HG03575 (cell line): ENCODE data around the gene POFUT1.
"Not testable (repeated sequence)": the region's sequence is repeated elsewhere in the genome, so short reads cannot be mapped to it uniquely, and the experiment has no call there.

ENCODE experiments used
- ATAC-seq: cut with Tn5 transposase; IDR thresholded peaks from one replicate; pipeline ENCODE4 v1.9.1; 2021; ENCODE audit not compliant: unreplicated experiment, insufficient number of reproducible peaks, low FRiP score; ENCODE audit errors: extremely low read depth

The POFUT1 gene

DNA sequence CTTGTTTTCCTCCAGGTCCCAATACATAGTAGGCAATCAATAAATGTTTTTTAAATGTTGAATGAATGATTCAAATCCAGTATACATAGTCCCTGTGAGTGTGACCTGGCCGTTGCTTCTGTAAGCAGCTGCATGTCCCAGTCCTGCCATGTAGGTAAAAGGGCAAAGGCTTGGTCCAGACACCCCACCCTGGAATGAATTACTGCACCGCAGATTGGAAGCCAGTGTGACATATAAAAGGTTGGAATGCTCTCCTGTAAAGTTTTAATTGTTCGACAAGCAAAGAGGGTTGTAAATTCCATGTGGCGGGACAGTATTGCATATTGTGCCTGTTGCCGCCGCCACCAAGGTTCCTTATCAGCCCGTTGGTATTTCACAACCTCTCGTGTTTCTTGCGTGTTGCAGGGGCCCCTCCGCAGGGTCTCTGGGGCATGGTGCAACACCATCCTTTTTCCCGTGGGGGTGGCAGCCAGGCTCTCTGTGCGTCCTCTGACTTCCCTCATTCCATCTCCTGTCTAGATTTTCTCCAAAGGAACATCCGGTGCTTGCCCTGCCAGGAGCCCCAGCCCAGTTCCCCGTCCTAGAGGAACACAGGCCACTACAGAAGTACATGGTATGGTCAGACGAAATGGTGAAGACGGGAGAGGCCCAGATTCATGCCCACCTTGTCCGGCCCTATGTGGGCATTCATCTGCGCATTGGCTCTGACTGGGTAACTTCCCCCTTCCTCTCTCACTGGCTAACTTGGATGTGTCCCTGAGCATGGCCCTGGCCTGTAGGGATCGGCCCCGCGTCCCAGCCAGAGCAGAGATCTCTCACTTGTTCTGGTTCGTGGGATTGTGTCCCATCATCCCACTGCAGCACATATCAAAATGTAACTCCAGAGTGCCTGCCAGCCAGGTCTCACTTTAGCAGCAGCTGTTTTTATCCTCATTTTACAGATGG, 20.3 kb downstream of the POFUT1 start:
- no peak for ATAC-seq

DNA sequence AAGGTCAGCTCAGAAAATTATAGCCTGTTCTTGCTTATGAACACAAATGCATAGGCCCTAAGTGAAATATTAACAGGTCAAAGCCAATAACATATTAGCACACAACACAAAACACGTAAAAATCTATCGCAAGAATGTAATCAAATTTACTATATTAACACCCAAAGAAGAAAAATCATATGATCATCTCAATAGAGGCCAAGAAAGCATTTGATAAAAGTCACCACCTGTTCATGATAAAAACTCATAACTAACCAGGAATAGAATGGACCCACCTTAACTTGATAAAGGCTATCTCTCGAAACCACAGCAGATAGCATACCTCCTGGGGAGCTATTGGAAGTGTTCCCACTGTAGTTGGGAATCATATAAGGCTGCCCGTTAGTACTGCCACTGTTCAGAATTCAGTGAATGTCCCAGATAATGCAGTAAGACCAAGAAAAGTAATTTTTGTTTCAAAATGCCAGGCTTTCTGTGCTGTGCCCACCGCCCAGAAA, 21.6 kb downstream of the POFUT1 start:
- no peak for ATAC-seq

DNA sequence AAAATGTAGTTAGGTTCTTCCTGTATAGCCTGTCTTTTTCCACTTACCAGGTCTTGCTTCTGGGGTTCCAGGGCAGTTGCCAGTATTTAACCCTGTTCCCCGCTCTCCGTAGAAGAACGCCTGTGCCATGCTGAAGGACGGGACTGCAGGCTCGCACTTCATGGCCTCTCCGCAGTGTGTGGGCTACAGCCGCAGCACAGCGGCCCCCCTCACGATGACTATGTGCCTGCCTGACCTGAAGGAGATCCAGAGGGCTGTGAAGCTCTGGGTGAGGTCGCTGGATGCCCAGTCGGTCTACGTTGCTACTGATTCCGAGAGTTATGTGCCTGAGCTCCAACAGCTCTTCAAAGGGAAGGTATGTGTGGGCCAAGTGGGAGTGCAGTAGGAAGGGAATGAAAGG, 23.0 kb downstream of the POFUT1 start:
- ATAC-seq: no peak

DNA sequence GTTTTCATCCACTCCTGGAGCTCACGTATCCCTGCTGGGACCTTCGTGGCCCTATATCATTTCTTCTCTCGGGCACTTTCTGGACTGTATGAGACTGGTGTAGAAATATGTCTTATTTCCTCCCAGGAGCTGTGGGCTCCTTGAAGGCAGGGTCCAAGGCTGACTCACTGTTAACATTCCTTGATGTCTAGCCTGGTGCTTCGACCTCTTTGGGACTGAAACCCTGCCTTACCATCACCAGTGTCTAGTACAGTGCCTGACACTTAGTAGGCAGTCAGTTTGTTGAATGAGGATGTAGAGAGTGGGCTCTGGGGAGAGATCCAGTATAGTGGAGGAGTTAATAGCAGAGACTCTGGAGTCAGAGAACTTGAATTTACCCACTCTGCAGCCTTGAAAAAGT, 23.6 kb downstream of the POFUT1 start:
- no peak for ATAC-seq

DNA sequence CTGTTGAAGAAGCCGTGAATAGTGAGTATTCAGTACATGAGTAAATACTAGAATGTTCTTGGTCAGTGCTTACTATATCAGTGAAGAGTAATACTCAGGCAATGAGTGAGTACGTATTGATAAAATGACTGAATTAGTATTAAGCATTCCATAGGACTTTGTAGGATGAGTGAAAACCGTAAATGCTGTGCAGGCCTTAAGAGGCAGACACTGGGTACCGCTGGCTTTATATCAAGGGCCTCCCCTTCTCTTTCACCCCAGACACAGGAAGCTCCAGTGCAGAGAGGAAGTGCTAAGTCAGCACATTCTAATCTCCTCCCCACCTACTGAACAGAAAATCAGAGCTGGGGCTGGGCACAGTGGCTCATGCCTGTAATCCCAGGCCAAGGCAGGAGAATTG, 24.2 kb downstream of the POFUT1 start:
- ATAC-seq: no peak

DNA sequence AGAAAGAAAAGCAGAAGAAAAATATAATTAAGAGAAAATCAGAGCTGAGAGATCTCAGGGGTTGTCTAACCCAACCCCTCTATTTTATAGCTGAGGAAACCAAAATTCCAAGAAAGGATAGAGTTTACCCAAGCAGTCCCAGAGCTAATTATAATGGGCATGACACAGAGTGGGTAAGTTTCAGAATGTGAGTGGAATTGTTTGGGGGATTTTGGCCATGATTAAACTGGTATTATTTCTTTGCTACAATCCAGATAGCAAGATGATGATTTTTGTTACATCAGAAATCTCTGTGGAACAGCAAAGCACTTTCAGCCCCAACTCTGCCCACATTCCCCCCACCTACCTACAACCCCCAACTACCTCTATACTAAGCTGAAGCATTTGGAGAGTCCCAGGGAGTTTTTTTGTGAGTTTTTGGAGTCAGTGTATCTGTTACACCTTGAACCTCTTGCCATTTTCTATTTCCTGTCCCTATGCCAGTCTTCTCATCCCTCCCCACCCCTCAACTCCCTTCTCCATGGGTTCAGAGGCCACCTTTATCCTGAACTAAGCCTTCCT, 24.7 kb downstream of the POFUT1 start:
- ATAC-seq: no peak

DNA sequence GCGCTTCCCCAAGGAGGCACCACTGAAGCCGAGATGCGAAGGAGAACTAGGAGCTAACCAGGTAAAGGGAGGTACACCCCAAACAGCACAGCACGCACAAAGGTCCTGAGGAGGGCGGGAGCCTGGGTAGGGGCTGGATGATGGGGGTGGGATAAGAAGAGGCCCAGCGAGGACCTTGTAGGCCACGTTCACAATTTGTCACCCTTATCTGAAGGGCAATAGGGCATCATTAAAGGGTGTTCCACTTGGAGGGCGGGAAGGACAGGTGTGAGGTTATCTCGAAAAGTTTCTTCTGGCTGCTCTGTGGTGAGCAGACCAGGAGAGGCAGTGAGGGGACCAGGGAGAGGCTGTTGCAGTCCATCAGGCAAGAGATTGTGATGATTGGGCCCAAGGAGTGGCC, 25.6 kb downstream of the POFUT1 start:
- no peak for ATAC-seq

DNA sequence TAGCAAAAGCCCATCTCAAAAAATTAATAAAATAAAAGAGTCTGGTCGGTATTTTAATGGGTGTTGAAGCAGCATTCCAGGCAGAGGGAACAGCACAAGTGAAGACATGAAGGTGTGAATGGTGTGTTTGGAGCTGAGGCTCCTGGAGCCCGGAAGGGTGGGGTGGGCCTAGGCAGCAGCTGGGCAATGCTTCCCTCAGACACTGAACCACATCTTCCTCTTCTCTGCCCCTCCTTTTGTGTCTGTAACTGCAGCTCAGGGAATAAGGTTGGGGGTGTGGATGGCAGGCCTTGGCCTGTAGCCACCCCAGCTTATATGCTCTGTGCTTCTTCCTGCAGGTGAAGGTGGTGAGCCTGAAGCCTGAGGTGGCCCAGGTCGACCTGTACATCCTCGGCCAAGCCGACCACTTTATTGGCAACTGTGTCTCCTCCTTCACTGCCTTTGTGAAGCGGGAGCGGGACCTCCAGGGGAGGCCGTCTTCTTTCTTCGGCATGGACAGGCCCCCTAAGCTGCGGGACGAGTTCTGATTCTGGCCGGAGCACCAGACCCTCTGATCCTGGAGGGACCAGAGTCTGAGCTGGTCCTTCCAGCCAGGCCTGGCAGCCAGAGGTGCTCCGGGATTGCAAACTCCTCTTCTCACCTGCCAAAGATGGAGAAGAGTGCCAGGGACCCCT, 26.6 kb downstream of the POFUT1 start:
- no peak for ATAC-seq

DNA sequence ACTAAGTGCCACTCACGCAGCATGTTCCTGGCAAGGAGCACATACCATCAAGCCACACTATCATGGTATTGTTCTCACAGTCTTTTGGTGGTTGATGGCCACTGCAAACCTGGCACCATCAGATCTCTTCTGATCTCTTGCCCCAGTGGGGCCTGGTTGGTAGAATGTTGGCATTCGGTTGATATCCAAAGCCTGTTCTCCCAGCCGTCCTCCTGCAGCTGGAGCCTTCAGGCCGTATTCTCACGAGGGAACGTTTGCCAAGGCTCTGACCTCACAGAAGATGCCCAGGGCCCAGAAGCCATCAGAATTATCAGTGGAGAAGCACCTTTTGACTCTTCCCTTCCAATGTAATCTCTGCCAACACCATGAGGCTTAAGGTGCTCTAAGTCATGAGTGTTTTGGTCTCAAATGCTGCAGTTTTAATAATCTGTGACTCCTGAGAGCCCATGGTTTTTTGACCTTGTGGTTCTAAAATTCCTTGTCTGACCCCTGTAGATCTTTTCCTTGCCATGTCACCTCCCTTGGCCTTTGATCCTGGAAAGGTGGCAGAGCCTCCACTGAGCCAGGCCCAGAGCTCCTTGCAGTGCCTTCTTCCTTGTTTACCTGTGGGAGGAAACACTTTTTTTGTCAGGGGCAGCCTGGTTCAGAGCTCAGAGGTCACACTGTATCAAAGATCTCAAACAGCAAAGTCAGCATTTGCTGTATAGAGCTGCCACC, 27.8 kb downstream of the POFUT1 start:
- no peak for ATAC-seq

DNA sequence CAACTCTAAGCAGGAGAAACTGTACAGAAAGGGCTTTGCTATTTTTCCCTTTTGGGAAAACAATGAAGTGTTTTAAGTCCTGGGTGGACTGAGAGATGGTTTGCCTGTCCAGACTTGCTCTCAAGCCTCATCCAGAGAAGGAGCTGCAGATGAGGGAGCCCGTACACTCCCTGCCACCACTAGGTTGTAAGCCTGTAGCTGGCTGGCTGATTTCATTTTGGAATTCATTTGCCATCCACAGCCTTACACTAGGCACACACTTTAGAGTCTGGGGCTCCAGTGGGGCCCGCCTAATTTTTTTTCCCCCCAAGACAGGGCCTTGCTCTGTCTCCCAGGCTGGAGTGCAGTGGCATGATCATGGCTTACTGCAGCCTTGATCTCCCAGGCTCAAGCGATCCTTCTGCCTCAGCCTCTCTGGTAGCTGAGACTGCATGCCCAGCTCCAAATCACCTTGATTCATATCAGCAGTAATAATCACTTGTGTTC, 28.4 kb downstream of the POFUT1 start:
- no peak for ATAC-seq

DNA sequence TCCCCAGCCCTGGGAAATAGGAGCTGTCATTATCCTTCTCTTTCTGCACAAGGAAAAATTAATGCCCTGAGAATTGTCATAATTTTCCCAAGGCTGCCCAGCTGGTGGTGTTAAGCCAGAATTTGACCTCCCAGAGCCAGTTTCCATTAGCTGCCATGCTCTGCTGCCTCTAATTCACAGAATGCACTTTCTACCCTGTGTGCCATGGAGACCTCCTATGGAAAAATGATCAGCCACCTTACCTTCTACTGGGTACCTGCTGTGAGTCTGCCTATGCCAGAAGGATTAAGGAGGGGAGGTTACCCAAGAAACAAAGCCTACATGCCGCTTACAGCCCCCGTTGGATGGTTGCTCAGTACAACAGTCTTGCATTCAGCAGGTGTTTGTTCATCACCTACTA, 29.1 kb downstream of the POFUT1 start:
- ATAC-seq: no peak

DNA sequence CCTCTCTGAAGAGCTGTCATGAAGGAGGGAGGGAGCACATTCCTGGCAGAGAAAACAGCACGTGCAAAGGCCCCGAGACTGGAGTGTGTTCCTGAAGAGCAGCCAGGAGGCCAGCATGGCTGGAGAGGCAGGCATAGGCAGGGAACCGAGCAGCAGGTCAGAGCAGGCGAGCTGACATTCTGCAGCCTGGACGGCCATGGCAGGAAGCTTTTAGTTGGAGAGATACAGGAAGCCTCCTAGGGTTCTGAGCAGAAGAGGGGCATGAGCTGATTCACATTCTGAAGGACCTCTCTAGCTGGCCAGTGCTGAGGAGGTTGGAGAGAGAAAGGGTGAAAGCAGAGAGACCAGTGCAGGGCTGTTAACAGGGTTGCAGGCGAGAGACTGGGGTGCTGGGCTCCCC, 29.7 kb downstream of the POFUT1 start:
- no peak for ATAC-seq

DNA sequence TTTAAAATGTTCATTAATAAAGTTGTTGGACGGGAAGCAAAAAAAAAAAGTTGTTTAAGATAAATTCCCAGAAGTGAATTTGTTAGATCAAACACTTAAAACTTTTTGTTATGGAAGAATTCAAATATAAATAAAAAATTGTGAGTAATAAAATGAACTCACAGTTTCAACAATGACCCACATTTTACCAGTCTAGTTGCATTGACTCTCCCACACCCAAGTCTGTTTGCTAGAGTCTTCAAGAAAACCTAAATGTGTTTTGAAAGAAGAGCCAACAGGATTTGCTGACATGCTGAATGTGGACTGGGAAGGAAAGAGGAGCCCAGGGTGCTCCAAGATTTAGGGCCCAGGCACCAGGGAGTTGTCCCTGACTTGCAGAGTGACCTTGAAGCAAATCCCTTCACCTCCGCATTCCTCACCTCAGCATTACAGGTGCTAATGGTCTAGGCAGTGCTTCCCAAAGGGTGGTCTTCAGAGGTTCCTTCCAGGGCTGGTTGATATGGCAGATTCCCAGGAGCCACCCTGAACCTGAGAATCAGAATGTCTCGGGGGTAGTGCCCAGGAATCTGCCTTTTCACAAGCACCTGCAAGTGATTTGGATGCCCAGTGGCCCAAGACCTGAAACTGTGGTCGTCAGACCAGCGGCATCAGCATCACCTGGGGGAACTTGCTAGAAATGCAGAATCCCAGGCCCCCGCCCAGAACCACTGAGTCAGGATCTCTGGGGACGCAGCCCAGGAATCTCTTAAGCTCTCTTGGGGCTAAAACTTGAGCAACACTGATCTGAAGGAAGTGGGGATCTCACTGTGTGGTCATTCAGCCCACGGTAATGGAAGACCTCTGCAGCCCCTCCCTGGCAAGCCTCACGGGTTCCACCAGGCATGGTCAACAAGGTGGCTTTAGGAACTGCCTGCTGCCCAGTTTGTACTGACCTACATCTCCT, 31.1 kb downstream of the POFUT1 start:
- no peak for ATAC-seq

DNA sequence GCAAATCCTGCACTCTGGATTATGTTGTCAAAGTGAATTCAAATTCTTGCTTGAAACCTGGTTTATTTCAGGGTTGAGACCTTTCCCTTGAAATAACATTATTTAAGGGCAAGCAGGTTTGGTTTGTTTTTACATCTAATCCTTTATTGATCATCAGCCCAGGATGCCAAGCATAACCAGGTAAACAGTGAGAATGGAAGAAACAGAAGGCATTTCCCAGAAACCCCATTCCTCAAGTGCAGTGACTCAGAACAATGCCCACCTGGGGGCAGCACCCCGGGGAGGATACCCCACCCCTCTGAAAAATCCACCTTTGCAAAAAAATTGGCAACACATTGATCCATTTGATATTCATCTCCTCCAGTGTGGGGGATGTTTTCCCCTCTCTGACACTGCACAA, 32.5 kb downstream of the POFUT1 start:
- no peak for ATAC-seq

DNA sequence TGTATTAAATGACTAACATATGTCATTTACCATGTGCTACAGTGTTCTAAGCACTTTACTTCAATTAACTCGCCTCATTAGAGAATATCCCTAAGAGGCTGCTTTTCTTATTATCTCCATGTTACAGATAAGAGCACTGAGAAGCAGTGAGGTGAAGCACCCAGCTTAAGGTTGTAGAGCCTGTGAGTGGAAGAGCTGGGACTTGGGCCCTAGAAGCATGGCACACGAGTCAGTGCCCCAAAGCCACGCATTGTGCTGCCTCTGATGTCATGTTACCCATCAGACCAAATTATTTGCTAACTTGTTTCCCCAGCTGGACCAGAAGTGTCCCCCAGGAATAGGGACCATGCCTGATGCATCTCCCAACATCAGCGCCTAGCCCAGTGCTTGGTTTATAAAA, 34.1 kb downstream of the POFUT1 start:
- no peak for ATAC-seq

DNA sequence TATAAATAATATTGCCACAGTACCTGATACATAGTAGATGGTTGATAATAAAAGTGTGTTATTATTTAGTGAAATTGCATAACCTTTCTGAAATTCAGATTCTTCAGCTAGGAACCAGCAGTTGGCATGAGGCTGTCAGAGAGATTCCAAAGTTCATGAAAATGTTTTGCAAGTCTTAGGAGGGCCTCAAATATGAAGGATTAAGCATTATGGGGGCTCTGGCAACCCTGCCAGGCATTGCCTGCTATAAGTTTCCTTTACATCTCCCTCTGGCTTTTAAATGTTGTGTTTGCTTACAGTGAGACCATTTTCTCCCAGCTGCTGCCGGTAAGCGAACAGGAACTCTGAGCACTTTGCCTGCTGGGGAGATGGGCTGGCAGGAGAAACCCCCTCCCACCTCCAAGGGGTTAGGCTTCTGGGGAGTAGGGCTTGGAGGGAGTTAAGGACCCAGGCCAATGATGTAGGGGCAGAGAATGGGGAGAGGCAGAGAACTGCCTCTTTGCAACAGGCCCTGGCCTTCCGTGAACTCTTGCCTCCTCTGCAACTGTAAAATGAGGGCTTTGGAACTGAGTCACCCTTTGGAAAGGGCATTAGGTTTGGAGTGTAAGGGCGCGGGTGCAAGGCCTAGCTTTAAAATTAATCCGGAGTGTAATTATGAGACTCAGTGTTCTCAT, 36.6 kb downstream of the POFUT1 start:
- ATAC-seq: no peak

DNA sequence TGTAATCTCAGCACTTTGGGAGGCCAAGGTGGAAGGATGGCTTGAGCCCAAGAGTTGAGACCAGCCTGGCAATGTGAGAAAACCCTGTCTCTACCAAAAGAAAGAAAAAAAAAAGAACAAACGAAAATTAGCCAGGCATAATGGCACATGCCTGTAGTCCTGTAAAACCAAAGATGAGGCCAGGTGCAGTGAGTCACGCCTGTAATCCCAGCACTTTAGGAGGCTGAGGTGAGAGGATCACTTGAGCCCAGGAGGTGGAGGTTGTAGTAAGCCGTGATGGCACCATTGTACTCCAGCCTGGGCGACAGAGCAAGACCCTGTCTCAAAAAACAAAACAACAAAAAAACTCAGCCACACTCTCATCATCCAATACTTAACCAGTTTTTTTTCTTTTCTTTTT, 37.3 kb downstream of the POFUT1 start:
- ATAC-seq: no peak

DNA sequence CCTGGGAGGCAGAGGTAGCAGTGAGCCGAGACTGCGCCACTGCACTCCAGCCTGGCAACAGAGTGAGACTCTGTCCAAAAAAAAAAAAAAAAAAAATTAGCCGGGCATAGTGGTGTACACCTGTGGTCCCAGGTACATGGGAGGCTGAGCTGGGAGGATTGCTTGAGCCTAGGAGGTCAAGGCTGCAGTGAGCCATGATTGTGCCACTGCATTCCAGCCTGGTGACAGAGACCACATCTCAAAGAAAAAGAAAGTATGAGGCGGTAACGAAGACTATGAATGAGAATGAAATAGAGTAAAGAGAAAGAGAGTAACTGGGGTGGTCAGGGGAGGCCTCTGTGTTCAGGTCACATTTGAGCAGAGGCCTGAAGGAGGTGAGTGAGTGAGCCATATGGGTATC, 38.5 kb downstream of the POFUT1 start:
- not testable (repeated sequence) for ATAC-seq
